Adrenal gland (tissue), 12 donors: Measurements from ENCODE around the gene TREML4. TPM values are rescaled to one million over a fixed set of nuclear protein-coding genes. Genes with fewer than 3 reads are reported as not detected.
A peak's percentile ranks its signal among the peaks of the same experiment; 100 is the strongest.

Experiments
- DNase-seq, 7 donors: peaks; one replicate each; pipeline ENCODE4 v3.0.0-alpha.2; 2019 to 2020
- H3K27ac ChIP-seq, 5 donors: fragments of 200-600 bp; sonication (generic) in 4 of 5; 1 replicate in 3 of 5; 2 replicates in 2 of 5; pipeline versions ENCODE4 v1.5.1 to v1.8.0; 2016 to 2020; ENCODE audit warnings: mild to moderate bottlenecking in 1 of 5
- H3K27me3 ChIP-seq: fragments of 200-600 bp; 2 replicates; pipeline ENCODE4 v1.8.0; 2021
- H3K36me3 ChIP-seq, 2 donors: fragments of 200-600 bp; replicated peaks in 1 of 2; 1 replicate in 1 of 2; 2 replicates in 1 of 2; pipeline versions ENCODE4 v1.5.1 to v1.8.0; 2018 to 2022
- H3K4me1 ChIP-seq, 2 donors: fragments of 200-600 bp; replicated peaks in 1 of 2; 1 replicate in 1 of 2; 2 replicates in 1 of 2; pipeline versions ENCODE4 v1.5.1 to v1.8.0; 2018 to 2021
- H3K4me3 ChIP-seq, 4 donors: fragments of 200-600 bp; sonication (generic) in 3 of 4; one replicate each; pipeline ENCODE4 v1.5.1; 2016 to 2018
- H3K9me3 ChIP-seq, 3 donors: fragments of 200-600 bp; sonication (generic) in 1 of 3; replicated peaks in 1 of 3; 1 replicate in 2 of 3; 2 replicates in 1 of 3; pipeline versions ENCODE4 v1.5.1 to v1.8.0; 2016 to 2021
- CTCF ChIP-seq, 6 experiments: fragments of 450-650 bp in 4 of 6; fragments of 200-600 bp in 2 of 6; sonication (generic) in 1 of 6; IDR thresholded peaks; 1 replicate in 5 of 6; 2 replicates in 1 of 6; pipeline versions ENCODE4 v1.5.1 to v1.8.0; 2016 to 2021; ENCODE audit warnings: antibody characterized with exemption in 6 of 6, mild to moderate bottlenecking in 2 of 6, moderate library complexity in 1 of 6
- POLR2A ChIP-seq, 2 donors: fragments of 450-650 bp; IDR thresholded peaks; one replicate each; pipeline ENCODE4 v1.6.1; 2017; ENCODE audit warnings: antibody characterized with exemption in 2 of 2, mild to moderate bottlenecking in 2 of 2, moderate library complexity in 1 of 2
- WGBS, 4 donors: extraction: QIAGEN DNeasy Blood & Tissue Kit in 2 of 4; methylation state at CpG; one replicate each; pipeline versions ENCODE4 v1.1.5 to v1.1.7; 2013 to 2017; 5-methylcytosine and 5-hydroxymethylcytosine counted together
- intact Hi-C, 2 donors: fragments of 100-400 bp; cut with DNase I; formaldehyde crosslinking; loops; one replicate each; pipeline versions ENCODE4 v1.14.1 to v1.15.0; 2022 to 2023
- polyA plus RNA-seq, 3 donors: library from polyadenylated mRNA; stranded (reverse); fragments of 200-250 nt in 2 of 3; fragments of 350-450 nt in 1 of 3; fragmentation: Illumina TruSeq in 1 of 3; extraction: RNeasy Lipid Tissue Mini Kit (QIAGEN cat#74804) in 1 of 3; gene quantifications; one replicate each; pipeline ENCODE4 v1.2.3, GENCODE V29; 2013 to 2014
- total RNA-seq, 9 donors: library from RNA; depleted of rRNA in 4 of 9; stranded (reverse); fragments of >200 nt in 4 of 9; fragments of 120-200 nt in 1 of 9; fragmentation: NEBNext Ultra II Directional in 1 of 9; extraction: Animal tissue kit (Norgen Biotek cat#: 25700) in 1 of 9; gene quantifications; one replicate each; pipeline versions ENCODE4 v1.1.0 to v1.2.4, GENCODE V29; 2013 to 2023
- donor health status: healthy with polysubstance abuse.
- donor health status: Bipolar disorder and iron deficiency.
- donor health status: DM: yes; HTN: yes; CAD: no.
- donor health status: DM: no; HTN: no; CAD: no.
- donor health status: DM: no; HTN: no; CAD: no.
- donor health status: DM: yes; HTN: yes; CAD: no.

The TREML4 gene
- total and polyA plus RNA-seq, 12 donors, result 0.06 TPM; not detected in 11

- 62 to 79% (median 73%) methylated on average over 2 of the region's 2 CpGs for WGBS, 4 donors
- Histone ChIP-seq H3K27me3 (peaks cover 6% of the 10 kb centered on the region), H3K27ac (peak overlapping the region in 1 of 5 donors; percentile 3), H3K4me1 (no peaks in the 10 kb centered on the region), H3K9me3 (no peaks in the 10 kb centered on the region), H3K4me3 (no peak overlapping the region), H3K36me3 (no peaks in the 10 kb centered on the region)
- DNase-seq, result peak in 5 of 7 donors; percentile 21 to 54 (median 32)
- intact Hi-C loops, result no loop called here
- no peak for TF ChIP-seq CTCF (IDR thresholded peaks at IDR 0.05)
- no peak for TF ChIP-seq POLR2A (IDR thresholded peaks at IDR 0.05)
These were observed 27.8 kb upstream of the TREML4 start for GRCh38 chr6:41200296-41200900.

GRCh38 chr6:41200901-41201763 lies 27.0 kb upstream of the TREML4 start, which contains the start of gene TREML2:
TREML2 (minus strand) TSS chr6:41201149; CDS start chr6:41201008, 141 bp downstream.
- no peaks in the 10 kb centered on the region for H3K9me3 ChIP-seq
- WGBS, 4 donors, result 70 to 89% (median 73%) methylated on average over 2 to 12 of the region's 12 CpGs
- no peak for TF ChIP-seq CTCF (IDR thresholded peaks at IDR 0.05)
- no peak for TF ChIP-seq POLR2A (IDR thresholded peaks at IDR 0.05)
- H3K4me3 ChIP-seq, result no peak within 1 kb of the TSS
- no peaks in the 10 kb centered on the region for H3K4me1 ChIP-seq
- intact Hi-C loops, result no loop called here
- peaks cover 6% of the 10 kb centered on the region for H3K27me3 ChIP-seq
- H3K36me3 ChIP-seq, result no peaks in the 10 kb centered on the region
- H3K27ac ChIP-seq, result peak within 1 kb of the TSS in 1 of 5 donors; percentile 3
- no peak for DNase-seq

GRCh38 chr6:41201764-41202173 lies 26.4 kb upstream of the TREML4 start:
- intact Hi-C loops, result no loop called here
- no peaks in the 10 kb centered on the region for H3K4me1 ChIP-seq
- H3K9me3 ChIP-seq, result no peaks in the 10 kb centered on the region
- peaks cover 6% of the 10 kb centered on the region for H3K27me3 ChIP-seq
- no peak for TF ChIP-seq CTCF (IDR thresholded peaks at IDR 0.05)
- no peak for TF ChIP-seq POLR2A (IDR thresholded peaks at IDR 0.05)
- H3K36me3 ChIP-seq, result no peaks in the 10 kb centered on the region
- 59 to 69% (median 63%) methylated on average over 8 of the region's 8 CpGs for WGBS, 4 donors
- H3K4me3 ChIP-seq, result no peak overlapping the region
- no peak overlapping the region for H3K27ac ChIP-seq
- no peak for DNase-seq

- H3K36me3 ChIP-seq, result no peaks in the 10 kb centered on the region
- intact Hi-C loops, result no loop called here
- no peak for TF ChIP-seq CTCF (IDR thresholded peaks at IDR 0.05)
- TF ChIP-seq POLR2A (IDR thresholded peaks at IDR 0.05), result no peak
- WGBS, 4 donors, result 80 to 90% (median 83%) methylated on average over 1 of the region's 1 CpG
- no peak for DNase-seq
- H3K27me3 ChIP-seq, result no peaks in the 10 kb centered on the region
- H3K27ac ChIP-seq, result no peak overlapping the region
- H3K9me3 ChIP-seq, result no peaks in the 10 kb centered on the region
- H3K4me3 ChIP-seq, result no peak overlapping the region
- no peaks in the 10 kb centered on the region for H3K4me1 ChIP-seq
These were observed 24.0 kb upstream of the TREML4 start for GRCh38 chr6:41204156-41204555.
